C4-2B (cell line): ENCODE results near the gene PDXK.

Experiments
- CTCF ChIP-seq: fragments of 450-650 bp; conservative IDR thresholded peaks from 2 replicates; pipeline ENCODE4 v1.5.1; 2017; ENCODE audit warnings: mild to moderate bottlenecking
- ZFX ChIP-seq: fragments of 450-650 bp; IDR thresholded peaks from 2 replicates; pipeline ENCODE4 v1.6.1; 2017

GRCh38 chr21:43736224-43736883 lies 17.4 kb downstream of the PDXK start:
- TF ChIP-seq CTCF (no peak), ZFX (no peak)
